Central memory CD8-positive, alpha-beta T cell (primary cell): Measurements from ENCODE around the gene NPY.
A peak's percentile ranks its signal among the peaks of the same experiment; 100 is the strongest.
"Not testable (repeated sequence)": the region's sequence is repeated elsewhere in the genome, so short reads cannot be mapped to it uniquely, and the experiment has no call there.

Source experiments
- ATAC-seq: fragments of 150-1000 bp; cut with Tn5 transposase; replicated peaks from 2 replicates; pipeline ENCODE4 v1.10.0; 2022; ENCODE audit warnings: mild to moderate bottlenecking, moderate FRiP score, moderate number of reproducible peaks; ENCODE audit not compliant: poor library complexity, severe bottlenecking; ENCODE audit errors: extremely low read depth
- DNase-seq, 2 donors: peaks; one replicate each; pipeline ENCODE4 v3.0.0; 2021; ENCODE audit warnings: low spot score in 2 of 2
- H3K27ac Mint-ChIP-seq: one replicate; pipeline ENCODE4 v1.8.0; 2022; ENCODE audit warnings: low read depth, mild to moderate bottlenecking, moderate library complexity, mixed read lengths
- H3K27me3 Mint-ChIP-seq: one replicate; pipeline ENCODE4 v1.8.0; 2022; ENCODE audit warnings: mixed read lengths
- H3K36me3 Mint-ChIP-seq: one replicate; pipeline ENCODE4 v1.8.0; 2022; ENCODE audit warnings: mild to moderate bottlenecking, moderate library complexity, mixed read lengths; ENCODE audit not compliant: insufficient read depth
- H3K4me1 Mint-ChIP-seq: one replicate; pipeline ENCODE4 v1.8.0; 2022; ENCODE audit warnings: mixed read lengths
- H3K4me3 Mint-ChIP-seq: one replicate; pipeline ENCODE4 v1.8.0; 2022; ENCODE audit warnings: mild to moderate bottlenecking, moderate library complexity, mixed read lengths
- H3K9me3 Mint-ChIP-seq: one replicate; pipeline ENCODE4 v1.8.0; 2022; ENCODE audit warnings: mixed read lengths

The NPY gene

GRCh38 chr7:24283897-24284698 is at the start of gene NPY:
Gene NPY, plus strand, starts transcription at chr7:24284190. Its CDS starts 1,051 bp downstream, at chr7:24285241.
- no peaks in the 10 kb centered on the region for H3K9me3 Mint-ChIP-seq
- peaks cover 17% of the 10 kb centered on the region for H3K4me1 Mint-ChIP-seq
- H3K36me3 Mint-ChIP-seq, result no peaks in the 10 kb centered on the region
- DNase-seq (no peak), ATAC-seq (no peak)
- H3K27ac Mint-ChIP-seq, result no peak within 1 kb of the TSS
- H3K4me3 Mint-ChIP-seq, result peak within 1 kb of the TSS; percentile 63
- peaks cover 60% of the 10 kb centered on the region for H3K27me3 Mint-ChIP-seq

- no peak overlapping the region for H3K27ac Mint-ChIP-seq
- H3K27me3 Mint-ChIP-seq, result peaks cover 62% of the 10 kb centered on the region
- H3K9me3 Mint-ChIP-seq, result no peaks in the 10 kb centered on the region
- ATAC-seq, result no peak
- DNase-seq, result no peak
- no peak overlapping the region for H3K4me3 Mint-ChIP-seq
- no peaks in the 10 kb centered on the region for H3K36me3 Mint-ChIP-seq
- no peaks in the 10 kb centered on the region for H3K4me1 Mint-ChIP-seq
These were observed 44.7 kb upstream of the NPY start for GRCh38 chr7:24239260-24239659.

- H3K36me3 Mint-ChIP-seq, result no peaks in the 10 kb centered on the region
- peaks cover 59% of the 10 kb centered on the region for H3K27me3 Mint-ChIP-seq
- H3K4me3 Mint-ChIP-seq, result no peak overlapping the region
- no peaks in the 10 kb centered on the region for H3K9me3 Mint-ChIP-seq
- no peaks in the 10 kb centered on the region for H3K4me1 Mint-ChIP-seq
- DNase-seq (no peak), ATAC-seq (no peak)
- H3K27ac Mint-ChIP-seq, result no peak overlapping the region
These were observed 42.8 kb upstream of the NPY start for GRCh38 chr7:24241206-24241605.

- peaks cover 43% of the 10 kb centered on the region for H3K27me3 Mint-ChIP-seq
- DNase-seq, result no peak
- ATAC-seq, result no peak
- H3K4me1 Mint-ChIP-seq, result no peaks in the 10 kb centered on the region
- H3K36me3 Mint-ChIP-seq, result no peaks in the 10 kb centered on the region
- H3K4me3 Mint-ChIP-seq, result no peak overlapping the region
- no peak overlapping the region for H3K27ac Mint-ChIP-seq
- no peaks in the 10 kb centered on the region for H3K9me3 Mint-ChIP-seq
These were observed 39.4 kb upstream of the NPY start for GRCh38 chr7:24244554-24244953.

GRCh38 chr7:24245362-24245761 is 38.6 kb upstream of the NPY start:
- no peak for DNase-seq
- no peaks in the 10 kb centered on the region for H3K9me3 Mint-ChIP-seq
- H3K27ac Mint-ChIP-seq, result no peak overlapping the region
- H3K4me1 Mint-ChIP-seq, result no peaks in the 10 kb centered on the region
- no peak overlapping the region for H3K4me3 Mint-ChIP-seq
- ATAC-seq, result no peak
- H3K36me3 Mint-ChIP-seq, result no peaks in the 10 kb centered on the region
- peaks cover 37% of the 10 kb centered on the region for H3K27me3 Mint-ChIP-seq

- ATAC-seq (no peak), DNase-seq (no peak)
- Mint-ChIP-seq H3K9me3 (peaks cover 11% of the 10 kb centered on the region), H3K27me3 (peaks cover 16% of the 10 kb centered on the region), H3K27ac (no peak overlapping the region), H3K4me1 (peaks cover 6% of the 10 kb centered on the region), H3K36me3 (no peaks in the 10 kb centered on the region), H3K4me3 (no peak overlapping the region)
These were observed 34.7 kb upstream of the NPY start for GRCh38 chr7:24249266-24249665.

- H3K4me3 Mint-ChIP-seq, result no peak overlapping the region
- peaks cover 10% of the 10 kb centered on the region for H3K27me3 Mint-ChIP-seq
- ATAC-seq, result no peak
- DNase-seq, result no peak
- H3K4me1 Mint-ChIP-seq, result peaks cover 23% of the 10 kb centered on the region
- H3K9me3 Mint-ChIP-seq, result peaks cover 11% of the 10 kb centered on the region
- H3K27ac Mint-ChIP-seq, result no peak overlapping the region
- H3K36me3 Mint-ChIP-seq, result no peaks in the 10 kb centered on the region
These were observed 32.4 kb upstream of the NPY start for GRCh38 chr7:24251568-24251967.

GRCh38 chr7:24255139-24255538 is 28.9 kb upstream of the NPY start:
- ATAC-seq, result peak; percentile 28
- peaks cover 11% of the 10 kb centered on the region for H3K9me3 Mint-ChIP-seq
- H3K27me3 Mint-ChIP-seq, result peaks cover 27% of the 10 kb centered on the region
- no peak overlapping the region for H3K27ac Mint-ChIP-seq
- no peak overlapping the region for H3K4me3 Mint-ChIP-seq
- H3K36me3 Mint-ChIP-seq, result no peaks in the 10 kb centered on the region
- peaks cover 23% of the 10 kb centered on the region for H3K4me1 Mint-ChIP-seq
- DNase-seq, result no peak

- not testable (repeated sequence) for H3K36me3 Mint-ChIP-seq, H3K27ac Mint-ChIP-seq, H3K9me3 Mint-ChIP-seq, DNase-seq, H3K4me3 Mint-ChIP-seq, ATAC-seq
- H3K4me1 Mint-ChIP-seq, result peaks cover 23% of the 10 kb centered on the region
- H3K27me3 Mint-ChIP-seq, result peaks cover 27% of the 10 kb centered on the region
These were observed 25.7 kb upstream of the NPY start for GRCh38 chr7:24258324-24258723.

GRCh38 chr7:24271938-24272337 is 12.1 kb upstream of the NPY start:
- peaks cover 6% of the 10 kb centered on the region for H3K4me1 Mint-ChIP-seq
- no peak overlapping the region for H3K4me3 Mint-ChIP-seq
- ATAC-seq (no peak), DNase-seq (no peak)
- peaks cover 2% of the 10 kb centered on the region for H3K36me3 Mint-ChIP-seq
- no peaks in the 10 kb centered on the region for H3K9me3 Mint-ChIP-seq
- H3K27ac Mint-ChIP-seq, result no peak overlapping the region
- H3K27me3 Mint-ChIP-seq, result no peaks in the 10 kb centered on the region

GRCh38 chr7:24279512-24279911 is 4.5 kb upstream of the NPY start:
- no peak for DNase-seq
- Mint-ChIP-seq H3K9me3 (no peaks in the 10 kb centered on the region), H3K4me3 (no peak overlapping the region), H3K4me1 (peaks cover 12% of the 10 kb centered on the region), H3K27ac (no peak overlapping the region), H3K27me3 (peaks cover 14% of the 10 kb centered on the region), H3K36me3 (peaks cover 2% of the 10 kb centered on the region)
- no peak for ATAC-seq

GRCh38 chr7:24283554-24283896 is 465 bp upstream of the NPY start:
- ATAC-seq, result no peak
- Mint-ChIP-seq H3K4me1 (peaks cover 17% of the 10 kb centered on the region), H3K27ac (no peak overlapping the region), H3K9me3 (no peaks in the 10 kb centered on the region), H3K4me3 (peak overlapping the region; percentile 63), H3K36me3 (no peaks in the 10 kb centered on the region), H3K27me3 (peaks cover 54% of the 10 kb centered on the region)
- no peak for DNase-seq

- no peaks in the 10 kb centered on the region for H3K36me3 Mint-ChIP-seq
- H3K4me3 Mint-ChIP-seq, result peak overlapping the region; percentile 63
- ATAC-seq (no peak), DNase-seq (no peak)
- H3K9me3 Mint-ChIP-seq, result no peaks in the 10 kb centered on the region
- H3K27ac Mint-ChIP-seq, result no peak overlapping the region
- H3K4me1 Mint-ChIP-seq, result peaks cover 17% of the 10 kb centered on the region
- H3K27me3 Mint-ChIP-seq, result peaks cover 68% of the 10 kb centered on the region
These were observed 913 bp downstream of the NPY start for GRCh38 chr7:24284699-24285506.
